ENCODE data around the gene LHFPL2. TPM values are rescaled to one million over a fixed set of nuclear protein-coding genes. Genes with fewer than 3 reads are reported as not detected.

LHFPL2 gene
- total RNA-seq, 1 experiment from 2014 or later, result 4.8 TPM

- no peaks in the 10 kb centered on the region for H4K20me1 ChIP-seq (ENCODE audit: insufficient read depth, low read depth, low read length)
- H3K27me3 ChIP-seq (ENCODE audit: low read length), result no peaks in the 10 kb centered on the region
- H3K36me3 ChIP-seq (ENCODE audit: insufficient read depth, low read length), result no peaks in the 10 kb centered on the region
- no peak overlapping the region for H3K9ac ChIP-seq (ENCODE audit: low read length)
- no peaks in the 10 kb centered on the region for H3K9me3 ChIP-seq (ENCODE audit: low read length)
- DNase-seq, result no peak
- H3K79me2 ChIP-seq (ENCODE audit: low read length), result no peaks in the 10 kb centered on the region
- no peak overlapping the region for H2AFZ ChIP-seq (ENCODE audit: low read length)
- H3K9me2 ChIP-seq (replicated peaks; ENCODE audit: insufficient read depth, low read length), result no peaks in the 10 kb centered on the region
- H3K27ac ChIP-seq (ENCODE audit: low read length), result no peak overlapping the region
- H3K4me1 ChIP-seq (ENCODE audit: low read length), result no peaks in the 10 kb centered on the region
- no peak overlapping the region for H3K4me3 ChIP-seq (ENCODE audit: low read length)
- H3K4me2 ChIP-seq (ENCODE audit: low read depth, low read length, poor library complexity, severe bottlenecking), result no peak overlapping the region
Measured at GRCh38 chr5:78561261-78561660, 87.3 kb downstream of the LHFPL2 start.

- no peaks in the 10 kb centered on the region for H3K9me3 ChIP-seq (ENCODE audit: low read length)
- no peak overlapping the region for H3K4me2 ChIP-seq (ENCODE audit: low read depth, low read length, poor library complexity, severe bottlenecking)
- H3K27me3 ChIP-seq (ENCODE audit: low read length), result no peaks in the 10 kb centered on the region
- DNase-seq, result no peak
- no peaks in the 10 kb centered on the region for H3K9me2 ChIP-seq (replicated peaks; ENCODE audit: insufficient read depth, low read length)
- H3K9ac ChIP-seq (ENCODE audit: low read length), result no peak overlapping the region
- H3K79me2 ChIP-seq (ENCODE audit: low read length), result no peaks in the 10 kb centered on the region
- no peaks in the 10 kb centered on the region for H4K20me1 ChIP-seq (ENCODE audit: insufficient read depth, low read depth, low read length)
- no peaks in the 10 kb centered on the region for H3K36me3 ChIP-seq (ENCODE audit: insufficient read depth, low read length)
- H3K4me1 ChIP-seq (ENCODE audit: low read length), result no peaks in the 10 kb centered on the region
- no peak overlapping the region for H3K4me3 ChIP-seq (ENCODE audit: low read length)
- no peak overlapping the region for H2AFZ ChIP-seq (ENCODE audit: low read length)
- H3K27ac ChIP-seq (ENCODE audit: low read length), result no peak overlapping the region
Measured at GRCh38 chr5:78560000-78560855, 88.3 kb downstream of the LHFPL2 start.

GRCh38 chr5:78557601-78558000, 91.0 kb downstream of the LHFPL2 start:
- H3K4me2 ChIP-seq (ENCODE audit: low read depth, low read length, poor library complexity, severe bottlenecking), result no peak overlapping the region
- no peaks in the 10 kb centered on the region for H3K36me3 ChIP-seq (ENCODE audit: insufficient read depth, low read length)
- no peaks in the 10 kb centered on the region for H3K4me1 ChIP-seq (ENCODE audit: low read length)
- no peaks in the 10 kb centered on the region for H3K9me2 ChIP-seq (replicated peaks; ENCODE audit: insufficient read depth, low read length)
- H2AFZ ChIP-seq (ENCODE audit: low read length), result no peak overlapping the region
- no peaks in the 10 kb centered on the region for H3K9me3 ChIP-seq (ENCODE audit: low read length)
- H3K79me2 ChIP-seq (ENCODE audit: low read length), result no peaks in the 10 kb centered on the region
- H3K9ac ChIP-seq (ENCODE audit: low read length), result no peak overlapping the region
- no peak overlapping the region for H3K27ac ChIP-seq (ENCODE audit: low read length)
- no peaks in the 10 kb centered on the region for H3K27me3 ChIP-seq (ENCODE audit: low read length)
- no peak overlapping the region for H3K4me3 ChIP-seq (ENCODE audit: low read length)
- no peak for DNase-seq
- H4K20me1 ChIP-seq (ENCODE audit: insufficient read depth, low read depth, low read length), result no peaks in the 10 kb centered on the region

GRCh38 chr5:78555870-78556269, 92.7 kb downstream of the LHFPL2 start:
- no peaks in the 10 kb centered on the region for H4K20me1 ChIP-seq (ENCODE audit: insufficient read depth, low read depth, low read length)
- no peaks in the 10 kb centered on the region for H3K9me3 ChIP-seq (ENCODE audit: low read length)
- no peaks in the 10 kb centered on the region for H3K4me1 ChIP-seq (ENCODE audit: low read length)
- no peak overlapping the region for H3K9ac ChIP-seq (ENCODE audit: low read length)
- no peak overlapping the region for H3K4me3 ChIP-seq (ENCODE audit: low read length)
- H3K79me2 ChIP-seq (ENCODE audit: low read length), result no peaks in the 10 kb centered on the region
- no peak overlapping the region for H3K27ac ChIP-seq (ENCODE audit: low read length)
- DNase-seq, result no peak
- no peaks in the 10 kb centered on the region for H3K27me3 ChIP-seq (ENCODE audit: low read length)
- no peaks in the 10 kb centered on the region for H3K9me2 ChIP-seq (replicated peaks; ENCODE audit: insufficient read depth, low read length)
- no peaks in the 10 kb centered on the region for H3K36me3 ChIP-seq (ENCODE audit: insufficient read depth, low read length)
- no peak overlapping the region for H2AFZ ChIP-seq (ENCODE audit: low read length)
- no peak overlapping the region for H3K4me2 ChIP-seq (ENCODE audit: low read depth, low read length, poor library complexity, severe bottlenecking)

- Histone ChIP-seq H3K27ac (ENCODE audit: low read length) (no peak overlapping the region), H3K4me3 (ENCODE audit: low read length) (no peak overlapping the region), H4K20me1 (ENCODE audit: insufficient read depth, low read depth, low read length) (no peaks in the 10 kb centered on the region), H3K36me3 (ENCODE audit: insufficient read depth, low read length) (no peaks in the 10 kb centered on the region), H3K27me3 (ENCODE audit: low read length) (no peaks in the 10 kb centered on the region), H3K79me2 (ENCODE audit: low read length) (no peaks in the 10 kb centered on the region), H3K4me1 (ENCODE audit: low read length) (no peaks in the 10 kb centered on the region), H3K9me2 (replicated peaks; ENCODE audit: insufficient read depth, low read length) (no peaks in the 10 kb centered on the region), H3K9me3 (ENCODE audit: low read length) (no peaks in the 10 kb centered on the region), H3K9ac (ENCODE audit: low read length) (no peak overlapping the region), H2AFZ (ENCODE audit: low read length) (no peak overlapping the region), H3K4me2 (ENCODE audit: low read depth, low read length, poor library complexity, severe bottlenecking) (no peak overlapping the region)
- DNase-seq, result no peak
Measured at GRCh38 chr5:78554670-78555069, 93.9 kb downstream of the LHFPL2 start.

- Histone ChIP-seq H4K20me1 (ENCODE audit: insufficient read depth, low read depth, low read length) (no peaks in the 10 kb centered on the region), H3K79me2 (ENCODE audit: low read length) (no peaks in the 10 kb centered on the region), H3K36me3 (ENCODE audit: insufficient read depth, low read length) (no peaks in the 10 kb centered on the region), H3K9ac (ENCODE audit: low read length) (no peak overlapping the region), H3K4me2 (ENCODE audit: low read depth, low read length, poor library complexity, severe bottlenecking) (no peak overlapping the region), H2AFZ (ENCODE audit: low read length) (no peak overlapping the region), H3K9me2 (replicated peaks; ENCODE audit: insufficient read depth, low read length) (no peaks in the 10 kb centered on the region), H3K27me3 (ENCODE audit: low read length) (no peaks in the 10 kb centered on the region), H3K4me3 (ENCODE audit: low read length) (no peak overlapping the region), H3K9me3 (ENCODE audit: low read length) (no peaks in the 10 kb centered on the region), H3K4me1 (ENCODE audit: low read length) (no peaks in the 10 kb centered on the region), H3K27ac (ENCODE audit: low read length) (no peak overlapping the region)
- DNase-seq, result no peak
Measured at GRCh38 chr5:78553580-78554353, 94.8 kb downstream of the LHFPL2 start.

- Histone ChIP-seq H3K4me2 (ENCODE audit: low read depth, low read length, poor library complexity, severe bottlenecking) (no peak overlapping the region), H3K27me3 (ENCODE audit: low read length) (no peaks in the 10 kb centered on the region), H3K4me1 (ENCODE audit: low read length) (no peaks in the 10 kb centered on the region), H3K9me3 (ENCODE audit: low read length) (no peaks in the 10 kb centered on the region), H3K9ac (ENCODE audit: low read length) (no peak overlapping the region), H3K4me3 (ENCODE audit: low read length) (no peak overlapping the region), H3K27ac (ENCODE audit: low read length) (no peak overlapping the region), H4K20me1 (ENCODE audit: insufficient read depth, low read depth, low read length) (no peaks in the 10 kb centered on the region), H3K9me2 (replicated peaks; ENCODE audit: insufficient read depth, low read length) (no peaks in the 10 kb centered on the region), H3K36me3 (ENCODE audit: insufficient read depth, low read length) (no peaks in the 10 kb centered on the region), H3K79me2 (ENCODE audit: low read length) (no peaks in the 10 kb centered on the region), H2AFZ (ENCODE audit: low read length) (no peak overlapping the region)
- no peak for DNase-seq
Measured at GRCh38 chr5:78552729-78553342, 95.7 kb downstream of the LHFPL2 start.

- H3K9ac ChIP-seq (ENCODE audit: low read length), result no peak overlapping the region
- H3K27ac ChIP-seq (ENCODE audit: low read length), result no peak overlapping the region
- no peak for DNase-seq
- no peaks in the 10 kb centered on the region for H3K27me3 ChIP-seq (ENCODE audit: low read length)
- no peaks in the 10 kb centered on the region for H3K36me3 ChIP-seq (ENCODE audit: insufficient read depth, low read length)
- H4K20me1 ChIP-seq (ENCODE audit: insufficient read depth, low read depth, low read length), result no peaks in the 10 kb centered on the region
- no peak overlapping the region for H3K4me2 ChIP-seq (ENCODE audit: low read depth, low read length, poor library complexity, severe bottlenecking)
- no peaks in the 10 kb centered on the region for H3K79me2 ChIP-seq (ENCODE audit: low read length)
- H3K9me3 ChIP-seq (ENCODE audit: low read length), result no peaks in the 10 kb centered on the region
- no peak overlapping the region for H2AFZ ChIP-seq (ENCODE audit: low read length)
- H3K4me1 ChIP-seq (ENCODE audit: low read length), result no peaks in the 10 kb centered on the region
- H3K9me2 ChIP-seq (replicated peaks; ENCODE audit: insufficient read depth, low read length), result no peaks in the 10 kb centered on the region
- no peak overlapping the region for H3K4me3 ChIP-seq (ENCODE audit: low read length)
Measured at GRCh38 chr5:78550891-78551290, 97.7 kb downstream of the LHFPL2 start.
